Fibroblast of mammary gland (primary cell): ENCODE data around the gene RGL2.
"Not testable (repeated sequence)": the region's sequence is repeated elsewhere in the genome, so short reads cannot be mapped to it uniquely, and the experiment has no call there.

ENCODE experiments used
- DNase-seq: peaks from one replicate; pipeline ENCODE4 v3.0.0-alpha.2; 2010; ENCODE audit warnings: low read depth
- H3K4me3 ChIP-seq: 2 replicates; pipeline ENCODE4 v1.5.1; 2011; ENCODE audit warnings: low read depth, mild to moderate bottlenecking, low read length, moderate library complexity; ENCODE audit not compliant: control insufficient read depth
- CTCF ChIP-seq: conservative IDR thresholded peaks from 2 replicates; pipeline ENCODE4 v1.5.1; 2011; ENCODE audit warnings: low read depth, low read length, inconsistent platforms; ENCODE audit not compliant: control insufficient read depth, insufficient read depth

The RGL2 gene

GRCh38 chr6:33276864-33277662, 21.7 kb downstream of the RGL2 start, which contains the start of gene B3GALT4:
TSS of gene B3GALT4 (plus strand) at chr6:33277123. CDS start at chr6:33277420, 297 bp downstream.
- TF ChIP-seq CTCF: no peak
- DNase-seq: peak; percentile 77
- H3K4me3 ChIP-seq: peak within 1 kb of the TSS; percentile 100

- no peak for TF ChIP-seq CTCF
- DNase-seq: no peak
Observed at GRCh38 chr6:33276581-33276863, 22.2 kb downstream of the RGL2 start.

GRCh38 chr6:33275795-33276580, 22.8 kb downstream of the RGL2 start:
- not testable (repeated sequence) for DNase-seq
- peak overlapping the region; percentile 100 for H3K4me3 ChIP-seq

More at GRCh38 chr6:33276581-33276863, 22.2 kb downstream of the RGL2 start:
- peak overlapping the region; percentile 35 for H3K4me3 ChIP-seq

GRCh38 chr6:33273924-33274902, 24.5 kb downstream of the RGL2 start:
- DNase-seq: no peak
- no peak for TF ChIP-seq CTCF
- H3K4me3 ChIP-seq: peak overlapping the region; percentile 100

GRCh38 chr6:33273129-33273923, 25.4 kb downstream of the RGL2 start:
- DNase-seq: no peak
- H3K4me3 ChIP-seq: peak overlapping the region; percentile 100
- no peak for TF ChIP-seq CTCF

- DNase-seq: peak; percentile 20
- no peak for TF ChIP-seq CTCF
- peak overlapping the region; percentile 100 for H3K4me3 ChIP-seq
Observed at GRCh38 chr6:33272275-33273128, 26.2 kb downstream of the RGL2 start.
